ENCODE data around the gene PHYH.

DNA sequence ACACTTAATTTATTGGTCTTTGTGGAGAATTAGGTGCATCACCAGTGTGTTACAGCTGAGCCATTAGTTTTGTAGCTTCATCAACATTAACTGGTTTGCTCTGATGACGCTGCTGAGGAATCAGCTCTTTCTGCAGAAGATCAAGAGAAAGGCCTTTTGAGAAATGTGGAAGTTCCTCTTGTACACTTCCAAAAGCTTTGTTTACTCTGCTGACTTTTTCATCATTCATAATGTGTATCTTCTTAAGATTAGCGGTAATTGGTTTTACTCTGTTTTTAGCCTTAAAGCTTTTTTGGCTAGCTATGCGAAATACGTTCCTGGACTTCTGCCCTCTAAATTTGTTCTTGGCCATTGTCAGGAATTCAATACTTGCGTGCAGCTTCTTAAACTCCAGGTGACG, 8.2 kb upstream of the PHYH start:
- TF ChIP-seq, protein P1, sequence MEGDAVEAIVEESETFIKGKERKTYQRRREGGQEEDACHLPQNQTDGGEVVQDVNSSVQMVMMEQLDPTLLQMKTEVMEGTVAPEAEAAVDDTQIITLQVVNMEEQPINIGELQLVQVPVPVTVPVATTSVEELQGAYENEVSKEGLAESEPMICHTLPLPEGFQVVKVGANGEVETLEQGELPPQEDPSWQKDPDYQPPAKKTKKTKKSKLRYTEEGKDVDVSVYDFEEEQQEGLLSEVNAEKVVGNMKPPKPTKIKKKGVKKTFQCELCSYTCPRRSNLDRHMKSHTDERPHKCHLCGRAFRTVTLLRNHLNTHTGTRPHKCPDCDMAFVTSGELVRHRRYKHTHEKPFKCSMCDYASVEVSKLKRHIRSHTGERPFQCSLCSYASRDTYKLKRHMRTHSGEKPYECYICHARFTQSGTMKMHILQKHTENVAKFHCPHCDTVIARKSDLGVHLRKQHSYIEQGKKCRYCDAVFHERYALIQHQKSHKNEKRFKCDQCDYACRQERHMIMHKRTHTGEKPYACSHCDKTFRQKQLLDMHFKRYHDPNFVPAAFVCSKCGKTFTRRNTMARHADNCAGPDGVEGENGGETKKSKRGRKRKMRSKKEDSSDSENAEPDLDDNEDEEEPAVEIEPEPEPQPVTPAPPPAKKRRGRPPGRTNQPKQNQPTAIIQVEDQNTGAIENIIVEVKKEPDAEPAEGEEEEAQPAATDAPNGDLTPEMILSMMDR (conservative IDR thresholded peaks at IDR 0.05; ENCODE audit: low read depth, low read length) = no peak
- TF ChIP-seq POLR2A (IDR thresholded peaks at IDR 0.05; ENCODE audit: low read depth, low read length) (no peak), BHLHE40 (IDR thresholded peaks at IDR 0.05; ENCODE audit: low read depth, low read length) (no peak), RAD21 (IDR thresholded peaks at IDR 0.05; ENCODE audit: low read length) (no peak)
